Measurements from ENCODE around the gene CATSPERD. TPM values are rescaled to one million over a fixed set of nuclear protein-coding genes. Genes with fewer than 3 reads are reported as not detected.

The CATSPERD gene
- total RNA-seq, 1 experiment from 2014 or later: 0.50 TPM

GRCh38 chr19:5818594-5818993 is 98.2 kb downstream of the CATSPERD start:
- ChIA-PET POLR2A (no interaction called here), CTCF (interaction anchor here (2.4 kb wide), 1 partner anchor 14 kb away, joined by 8 read pairs; no protein-coding TSS in a partner anchor)
- no peak overlapping the region for H3K4me3 Mint-ChIP-seq
- no peak overlapping the region for H3K27ac Mint-ChIP-seq
- H3K27me3 Mint-ChIP-seq (ENCODE audit: low read depth): peaks cover 9% of the 10 kb centered on the region
- no peaks in the 10 kb centered on the region for H3K9me3 Mint-ChIP-seq
- DNase-seq (ENCODE audit: low spot score): no peak
- TF ChIP-seq FOXP1 (CRISPR knock-in tag; IDR thresholded peaks at IDR 0.05; ENCODE audit: borderline replicate concordance): no peak
- TF ChIP-seq, protein P1, sequence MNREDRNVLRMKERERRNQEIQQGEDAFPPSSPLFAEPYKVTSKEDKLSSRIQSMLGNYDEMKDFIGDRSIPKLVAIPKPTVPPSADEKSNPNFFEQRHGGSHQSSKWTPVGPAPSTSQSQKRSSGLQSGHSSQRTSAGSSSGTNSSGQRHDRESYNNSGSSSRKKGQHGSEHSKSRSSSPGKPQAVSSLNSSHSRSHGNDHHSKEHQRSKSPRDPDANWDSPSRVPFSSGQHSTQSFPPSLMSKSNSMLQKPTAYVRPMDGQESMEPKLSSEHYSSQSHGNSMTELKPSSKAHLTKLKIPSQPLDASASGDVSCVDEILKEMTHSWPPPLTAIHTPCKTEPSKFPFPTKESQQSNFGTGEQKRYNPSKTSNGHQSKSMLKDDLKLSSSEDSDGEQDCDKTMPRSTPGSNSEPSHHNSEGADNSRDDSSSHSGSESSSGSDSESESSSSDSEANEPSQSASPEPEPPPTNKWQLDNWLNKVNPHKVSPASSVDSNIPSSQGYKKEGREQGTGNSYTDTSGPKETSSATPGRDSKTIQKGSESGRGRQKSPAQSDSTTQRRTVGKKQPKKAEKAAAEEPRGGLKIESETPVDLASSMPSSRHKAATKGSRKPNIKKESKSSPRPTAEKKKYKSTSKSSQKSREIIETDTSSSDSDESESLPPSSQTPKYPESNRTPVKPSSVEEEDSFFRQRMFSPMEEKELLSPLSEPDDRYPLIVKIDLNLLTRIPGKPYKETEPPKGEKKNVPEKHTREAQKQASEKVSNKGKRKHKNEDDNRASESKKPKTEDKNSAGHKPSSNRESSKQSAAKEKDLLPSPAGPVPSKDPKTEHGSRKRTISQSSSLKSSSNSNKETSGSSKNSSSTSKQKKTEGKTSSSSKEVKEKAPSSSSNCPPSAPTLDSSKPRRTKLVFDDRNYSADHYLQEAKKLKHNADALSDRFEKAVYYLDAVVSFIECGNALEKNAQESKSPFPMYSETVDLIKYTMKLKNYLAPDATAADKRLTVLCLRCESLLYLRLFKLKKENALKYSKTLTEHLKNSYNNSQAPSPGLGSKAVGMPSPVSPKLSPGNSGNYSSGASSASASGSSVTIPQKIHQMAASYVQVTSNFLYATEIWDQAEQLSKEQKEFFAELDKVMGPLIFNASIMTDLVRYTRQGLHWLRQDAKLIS (CRISPR knock-in tag; IDR thresholded peaks at IDR 0.05; ENCODE audit: borderline replicate concordance): no peak
- TF ChIP-seq, protein P2, sequence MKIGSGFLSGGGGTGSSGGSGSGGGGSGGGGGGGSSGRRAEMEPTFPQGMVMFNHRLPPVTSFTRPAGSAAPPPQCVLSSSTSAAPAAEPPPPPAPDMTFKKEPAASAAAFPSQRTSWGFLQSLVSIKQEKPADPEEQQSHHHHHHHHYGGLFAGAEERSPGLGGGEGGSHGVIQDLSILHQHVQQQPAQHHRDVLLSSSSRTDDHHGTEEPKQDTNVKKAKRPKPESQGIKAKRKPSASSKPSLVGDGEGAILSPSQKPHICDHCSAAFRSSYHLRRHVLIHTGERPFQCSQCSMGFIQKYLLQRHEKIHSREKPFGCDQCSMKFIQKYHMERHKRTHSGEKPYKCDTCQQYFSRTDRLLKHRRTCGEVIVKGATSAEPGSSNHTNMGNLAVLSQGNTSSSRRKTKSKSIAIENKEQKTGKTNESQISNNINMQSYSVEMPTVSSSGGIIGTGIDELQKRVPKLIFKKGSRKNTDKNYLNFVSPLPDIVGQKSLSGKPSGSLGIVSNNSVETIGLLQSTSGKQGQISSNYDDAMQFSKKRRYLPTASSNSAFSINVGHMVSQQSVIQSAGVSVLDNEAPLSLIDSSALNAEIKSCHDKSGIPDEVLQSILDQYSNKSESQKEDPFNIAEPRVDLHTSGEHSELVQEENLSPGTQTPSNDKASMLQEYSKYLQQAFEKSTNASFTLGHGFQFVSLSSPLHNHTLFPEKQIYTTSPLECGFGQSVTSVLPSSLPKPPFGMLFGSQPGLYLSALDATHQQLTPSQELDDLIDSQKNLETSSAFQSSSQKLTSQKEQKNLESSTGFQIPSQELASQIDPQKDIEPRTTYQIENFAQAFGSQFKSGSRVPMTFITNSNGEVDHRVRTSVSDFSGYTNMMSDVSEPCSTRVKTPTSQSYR (CRISPR knock-in tag; IDR thresholded peaks at IDR 0.05): no peak
- no peak for TF ChIP-seq SMAD4 (CRISPR knock-in tag; IDR thresholded peaks at IDR 0.05)
- H3K36me3 Mint-ChIP-seq: no peaks in the 10 kb centered on the region
- ATAC-seq: no peak
- no peaks in the 10 kb centered on the region for H3K4me1 Mint-ChIP-seq

DNA sequence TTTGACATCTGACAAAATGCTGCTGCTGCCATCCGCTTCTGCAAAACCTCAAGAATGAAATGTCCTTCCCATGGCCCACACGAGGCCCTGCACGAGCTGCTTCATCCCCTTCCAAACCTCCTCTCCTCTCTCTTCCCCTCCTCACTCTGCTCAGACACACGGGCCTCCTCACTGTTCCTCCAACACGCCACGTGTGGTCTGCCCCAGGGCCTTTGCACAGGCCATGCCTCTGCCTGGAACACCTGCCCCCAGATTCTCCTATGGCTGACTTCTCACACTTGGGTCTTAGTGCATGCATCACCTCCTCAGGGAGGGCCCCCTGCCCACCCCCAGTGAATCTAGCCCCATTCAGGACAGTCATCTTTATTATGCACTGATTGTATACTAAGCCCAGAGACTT is 100.3 kb downstream of the CATSPERD start:
- Mint-ChIP-seq H3K9me3 (no peaks in the 10 kb centered on the region), H3K27me3 (ENCODE audit: low read depth) (peaks cover 9% of the 10 kb centered on the region), H3K27ac (no peak overlapping the region), H3K4me3 (no peak overlapping the region), H3K36me3 (no peaks in the 10 kb centered on the region), H3K4me1 (no peaks in the 10 kb centered on the region)
- DNase-seq (ENCODE audit: low spot score): no peak
- TF ChIP-seq GTF2I (CRISPR knock-in tag; conservative IDR thresholded peaks at IDR 0.05) (0 out of 2 replicates have a peak, but pooled peaks have one; percentile 68), CREB1 (CRISPR knock-in tag; IDR thresholded peaks at IDR 0.05) (no peak)
- ChIA-PET POLR2A (interaction anchor here (0.6 kb wide), 1 partner anchor 122 kb away, joined by 6 read pairs; no protein-coding TSS in a partner anchor), CTCF (interaction anchor here (0.7 to 6.1 kb wide), 3 partner anchors 9 to 201 kb away, joined by 3 to 70 read pairs (median 4); partner anchors contain the start of gene NRTN)
- no peak for ATAC-seq

DNA sequence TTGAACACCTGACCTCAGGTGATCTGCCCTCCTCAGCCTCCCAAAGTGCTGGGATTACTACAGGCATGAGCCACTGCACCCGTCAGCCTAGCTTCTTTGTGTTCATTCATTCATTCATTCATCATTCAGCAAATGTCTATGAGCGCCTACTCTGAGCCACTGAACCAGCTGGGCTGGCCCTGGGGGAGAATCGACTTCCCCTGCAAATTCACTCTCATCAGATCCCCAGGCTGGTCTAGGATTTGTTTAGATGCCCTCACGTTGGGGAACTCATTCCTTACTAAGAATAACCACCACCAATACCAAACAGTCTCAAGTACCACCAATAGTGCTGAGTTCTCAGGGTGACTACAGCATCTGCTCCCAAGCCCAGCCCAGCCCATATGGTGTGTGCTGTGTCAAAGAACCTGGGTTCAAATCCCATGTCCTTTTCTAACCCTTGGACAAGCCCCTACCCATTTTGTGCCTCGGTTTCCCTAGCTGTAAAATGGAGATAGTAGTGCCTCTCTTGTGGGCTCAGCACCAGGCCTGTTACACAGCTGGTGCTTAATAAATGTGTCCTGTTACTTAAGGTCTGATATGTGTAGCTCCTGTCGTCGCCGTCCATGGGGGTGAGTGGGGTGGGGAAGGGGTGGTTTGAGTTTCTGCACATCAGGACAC is 101.2 kb downstream of the CATSPERD start:
- Mint-ChIP-seq H3K4me3 (no peak overlapping the region), H3K27ac (no peak overlapping the region), H3K9me3 (no peaks in the 10 kb centered on the region), H3K27me3 (ENCODE audit: low read depth) (peaks cover 5% of the 10 kb centered on the region), H3K4me1 (no peaks in the 10 kb centered on the region), H3K36me3 (no peaks in the 10 kb centered on the region)
- DNase-seq (ENCODE audit: low spot score) (no peak), ATAC-seq (no peak)
- TF ChIP-seq GTF2I (CRISPR knock-in tag; conservative IDR thresholded peaks at IDR 0.05): no peak
- TF ChIP-seq, protein P3, sequence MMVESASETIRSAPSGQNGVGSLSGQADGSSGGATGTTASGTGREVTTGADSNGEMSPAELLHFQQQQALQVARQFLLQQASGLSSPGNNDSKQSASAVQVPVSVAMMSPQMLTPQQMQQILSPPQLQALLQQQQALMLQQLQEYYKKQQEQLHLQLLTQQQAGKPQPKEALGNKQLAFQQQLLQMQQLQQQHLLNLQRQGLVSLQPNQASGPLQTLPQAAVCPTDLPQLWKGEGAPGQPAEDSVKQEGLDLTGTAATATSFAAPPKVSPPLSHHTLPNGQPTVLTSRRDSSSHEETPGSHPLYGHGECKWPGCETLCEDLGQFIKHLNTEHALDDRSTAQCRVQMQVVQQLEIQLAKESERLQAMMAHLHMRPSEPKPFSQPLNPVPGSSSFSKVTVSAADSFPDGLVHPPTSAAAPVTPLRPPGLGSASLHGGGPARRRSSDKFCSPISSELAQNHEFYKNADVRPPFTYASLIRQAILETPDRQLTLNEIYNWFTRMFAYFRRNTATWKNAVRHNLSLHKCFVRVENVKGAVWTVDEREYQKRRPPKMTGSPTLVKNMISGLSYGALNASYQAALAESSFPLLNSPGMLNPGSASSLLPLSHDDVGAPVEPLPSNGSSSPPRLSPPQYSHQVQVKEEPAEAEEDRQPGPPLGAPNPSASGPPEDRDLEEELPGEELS (CRISPR knock-in tag; IDR thresholded peaks at IDR 0.05): no peak
- TF ChIP-seq GRHL2 (CRISPR knock-in tag; IDR thresholded peaks at IDR 0.05; ENCODE audit: insufficient replicate concordance, severe bottlenecking): no peak
- TF ChIP-seq ZMAT4 (CRISPR knock-in tag; IDR thresholded peaks at IDR 0.05): no peak
- TF ChIP-seq MYBL2 (CRISPR knock-in tag; IDR thresholded peaks at IDR 0.05): no peak
- no peak for TF ChIP-seq TEAD4 (CRISPR knock-in tag; IDR thresholded peaks at IDR 0.05)
- no peak for TF ChIP-seq ZNF317 (CRISPR knock-in tag; IDR thresholded peaks at IDR 0.05; ENCODE audit: borderline replicate concordance, low read depth)
- no peak for TF ChIP-seq E2F4 (CRISPR knock-in tag; IDR thresholded peaks at IDR 0.05; ENCODE audit: borderline replicate concordance, low read depth)
- TF ChIP-seq NFATC4 (CRISPR knock-in tag; IDR thresholded peaks at IDR 0.05): no peak
- TF ChIP-seq, protein P4, sequence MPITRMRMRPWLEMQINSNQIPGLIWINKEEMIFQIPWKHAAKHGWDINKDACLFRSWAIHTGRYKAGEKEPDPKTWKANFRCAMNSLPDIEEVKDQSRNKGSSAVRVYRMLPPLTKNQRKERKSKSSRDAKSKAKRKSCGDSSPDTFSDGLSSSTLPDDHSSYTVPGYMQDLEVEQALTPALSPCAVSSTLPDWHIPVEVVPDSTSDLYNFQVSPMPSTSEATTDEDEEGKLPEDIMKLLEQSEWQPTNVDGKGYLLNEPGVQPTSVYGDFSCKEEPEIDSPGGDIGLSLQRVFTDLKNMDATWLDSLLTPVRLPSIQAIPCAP (CRISPR knock-in tag; IDR thresholded peaks at IDR 0.05): no peak
- no peak for TF ChIP-seq ZNF396 (CRISPR knock-in tag; IDR thresholded peaks at IDR 0.05; ENCODE audit: borderline replicate concordance)
- TF ChIP-seq ZNF263 (CRISPR knock-in tag; IDR thresholded peaks at IDR 0.05; ENCODE audit: low read depth): no peak
- ChIA-PET CTCF (interaction anchor here (0.9 to 6.1 kb wide), 3 partner anchors 15 to 201 kb away, joined by 3 to 70 read pairs (median 18); partner anchors contain the start of gene NRTN), POLR2A (interaction anchor here (0.6 kb wide), 1 partner anchor 269 kb away, joined by 3 read pairs; no protein-coding TSS in a partner anchor)
